ENCODE results near the gene SDHC. TPM values are rescaled to one million over a fixed set of nuclear protein-coding genes. Genes with fewer than 3 reads are reported as not detected.

SDHC gene
- total RNA-seq, 1 experiment from 2014 or later: 204 TPM

DNA sequence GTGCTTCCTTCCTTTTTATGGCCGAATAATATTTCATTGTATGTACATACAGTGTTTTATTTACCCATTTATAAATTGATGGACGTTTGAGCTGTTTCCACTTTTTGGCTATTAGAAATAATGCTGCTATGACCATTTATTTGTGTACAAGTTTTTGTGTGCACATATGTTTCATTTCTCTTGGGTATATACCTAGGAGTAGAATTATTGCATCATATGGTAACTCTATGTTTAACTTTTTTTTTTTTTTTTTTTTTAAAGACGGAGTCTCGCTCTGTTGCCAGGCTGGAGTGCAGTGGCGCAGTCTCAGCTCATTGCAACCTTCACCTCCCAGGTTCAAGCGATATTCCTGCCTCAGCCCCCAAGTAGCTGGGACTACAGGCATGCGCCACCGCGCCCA lies 19.0 kb downstream of the SDHC start:
- H3K4me1 Mint-ChIP-seq (ENCODE audit: insufficient read depth, unreplicated experiment): peaks cover 10% of the 10 kb centered on the region
- no TSS peak for BruUV-seq (replicated peaks)
- H3K36me3 Mint-ChIP-seq (ENCODE audit: insufficient read depth, unreplicated experiment): peaks cover 79% of the 10 kb centered on the region
- no peak for DNase-seq (ENCODE audit: unreplicated experiment)
- ChIA-PET CTCF (interaction anchor here (0.6 to 1.0 kb wide), 5 partner anchors 9 to 1385 kb away, joined by 3 read pairs; no protein-coding TSS in a partner anchor), POLR2A (interaction anchor here (1.3 to 2.1 kb wide), 3 partner anchors 18 to 56 kb away, joined by 3 to 8 read pairs (median 3); no protein-coding TSS in a partner anchor)
- intact Hi-C loops (cut with micrococcal nuclease): no loop called here
- H3K27me3 Mint-ChIP-seq (ENCODE audit: insufficient read depth, unreplicated experiment): no peaks in the 10 kb centered on the region
- H3K4me3 Mint-ChIP-seq (ENCODE audit: unreplicated experiment): no peak overlapping the region
- no peak overlapping the region for H3K27ac Mint-ChIP-seq (ENCODE audit: low read depth, unreplicated experiment)
- TF ChIP-seq, protein P1, sequence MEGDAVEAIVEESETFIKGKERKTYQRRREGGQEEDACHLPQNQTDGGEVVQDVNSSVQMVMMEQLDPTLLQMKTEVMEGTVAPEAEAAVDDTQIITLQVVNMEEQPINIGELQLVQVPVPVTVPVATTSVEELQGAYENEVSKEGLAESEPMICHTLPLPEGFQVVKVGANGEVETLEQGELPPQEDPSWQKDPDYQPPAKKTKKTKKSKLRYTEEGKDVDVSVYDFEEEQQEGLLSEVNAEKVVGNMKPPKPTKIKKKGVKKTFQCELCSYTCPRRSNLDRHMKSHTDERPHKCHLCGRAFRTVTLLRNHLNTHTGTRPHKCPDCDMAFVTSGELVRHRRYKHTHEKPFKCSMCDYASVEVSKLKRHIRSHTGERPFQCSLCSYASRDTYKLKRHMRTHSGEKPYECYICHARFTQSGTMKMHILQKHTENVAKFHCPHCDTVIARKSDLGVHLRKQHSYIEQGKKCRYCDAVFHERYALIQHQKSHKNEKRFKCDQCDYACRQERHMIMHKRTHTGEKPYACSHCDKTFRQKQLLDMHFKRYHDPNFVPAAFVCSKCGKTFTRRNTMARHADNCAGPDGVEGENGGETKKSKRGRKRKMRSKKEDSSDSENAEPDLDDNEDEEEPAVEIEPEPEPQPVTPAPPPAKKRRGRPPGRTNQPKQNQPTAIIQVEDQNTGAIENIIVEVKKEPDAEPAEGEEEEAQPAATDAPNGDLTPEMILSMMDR (IDR thresholded peaks at IDR 0.05; ENCODE audit: unreplicated experiment): no peak
- H3K9me3 Mint-ChIP-seq (ENCODE audit: unreplicated experiment): no peaks in the 10 kb centered on the region

DNA sequence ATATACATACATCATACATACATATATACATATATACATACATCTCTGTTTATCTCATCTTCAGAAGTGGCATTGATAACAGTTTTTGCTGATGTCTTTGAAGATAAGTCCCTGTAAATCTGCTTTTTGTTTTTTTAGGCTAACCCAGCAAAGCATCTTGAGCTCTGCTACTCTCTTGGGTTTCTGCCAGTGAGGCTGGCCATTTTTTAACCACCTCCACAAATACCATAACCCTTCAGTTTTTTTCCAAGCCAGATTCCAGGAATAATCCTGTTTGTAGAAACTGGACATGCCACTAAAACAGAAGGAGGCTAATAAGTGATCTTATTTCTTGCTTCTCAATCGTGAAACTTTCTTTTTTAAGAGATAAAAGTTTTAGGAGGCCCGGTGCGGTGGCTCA lies 21.6 kb downstream of the SDHC start:
- intact Hi-C loops (cut with micrococcal nuclease): no loop called here

DNA sequence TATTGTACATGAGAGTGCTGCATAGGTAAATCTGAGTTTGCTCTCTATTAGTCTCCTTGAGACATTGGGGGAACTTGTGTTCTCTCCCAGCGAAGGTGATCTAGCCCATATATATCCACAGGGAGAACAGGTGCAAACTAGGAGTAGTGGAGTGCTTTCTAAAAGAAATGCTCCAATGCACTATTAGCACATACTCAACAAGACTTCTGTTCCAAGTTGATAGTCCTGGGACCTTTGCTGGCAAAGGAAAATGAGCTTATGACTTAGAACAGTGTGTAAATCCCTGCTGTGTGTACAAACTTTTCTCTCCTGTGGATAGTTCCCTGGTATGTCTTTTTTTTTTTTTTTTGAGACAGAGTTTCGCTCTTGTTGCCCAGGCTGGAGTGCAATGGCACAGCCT lies 28.0 kb downstream of the SDHC start:
- POLR2A ChIA-PET: no interaction called here
- Mint-ChIP-seq H3K36me3 (ENCODE audit: insufficient read depth, unreplicated experiment) (peaks cover 91% of the 10 kb centered on the region), H3K9me3 (ENCODE audit: unreplicated experiment) (no peaks in the 10 kb centered on the region), H3K4me1 (ENCODE audit: insufficient read depth, unreplicated experiment) (no peaks in the 10 kb centered on the region), H3K27ac (ENCODE audit: low read depth, unreplicated experiment) (no peak overlapping the region), H3K4me3 (ENCODE audit: unreplicated experiment) (no peak overlapping the region), H3K27me3 (ENCODE audit: insufficient read depth, unreplicated experiment) (no peaks in the 10 kb centered on the region)
- no peak for DNase-seq (ENCODE audit: unreplicated experiment)
- TF ChIP-seq, protein P1 (IDR thresholded peaks at IDR 0.05; ENCODE audit: unreplicated experiment): no peak
- CTCF ChIA-PET: interaction anchor here (0.6 to 1.4 kb wide), 7 partner anchors 9 to 156 kb away, joined by 3 to 6 read pairs (median 4); no protein-coding TSS in a partner anchor
- intact Hi-C loops (cut with micrococcal nuclease): no loop called here
- no TSS peak for BruUV-seq (replicated peaks)

More for the DNA sequence above, 21.6 kb downstream of the SDHC start:
- Mint-ChIP-seq H3K4me1 (ENCODE audit: insufficient read depth, unreplicated experiment) (no peaks in the 10 kb centered on the region), H3K27ac (ENCODE audit: low read depth, unreplicated experiment) (no peak overlapping the region), H3K27me3 (ENCODE audit: insufficient read depth, unreplicated experiment) (no peaks in the 10 kb centered on the region), H3K9me3 (ENCODE audit: unreplicated experiment) (no peaks in the 10 kb centered on the region), H3K4me3 (ENCODE audit: unreplicated experiment) (no peak overlapping the region), H3K36me3 (ENCODE audit: insufficient read depth, unreplicated experiment) (peaks cover 85% of the 10 kb centered on the region)
- CTCF ChIA-PET: interaction anchor here (0.6 to 1.0 kb wide), 2 partner anchors 21 to 46 kb away, joined by 3 read pairs; partner anchors contain the start of gene SDHC
- DNase-seq (ENCODE audit: unreplicated experiment): no peak
- no TSS peak for BruUV-seq (replicated peaks)
- TF ChIP-seq, protein P1 (IDR thresholded peaks at IDR 0.05; ENCODE audit: unreplicated experiment): no peak
- POLR2A ChIA-PET: interaction anchor here (0.9 kb wide), 1 partner anchor 42 kb away, joined by 3 read pairs; no protein-coding TSS in a partner anchor

DNA sequence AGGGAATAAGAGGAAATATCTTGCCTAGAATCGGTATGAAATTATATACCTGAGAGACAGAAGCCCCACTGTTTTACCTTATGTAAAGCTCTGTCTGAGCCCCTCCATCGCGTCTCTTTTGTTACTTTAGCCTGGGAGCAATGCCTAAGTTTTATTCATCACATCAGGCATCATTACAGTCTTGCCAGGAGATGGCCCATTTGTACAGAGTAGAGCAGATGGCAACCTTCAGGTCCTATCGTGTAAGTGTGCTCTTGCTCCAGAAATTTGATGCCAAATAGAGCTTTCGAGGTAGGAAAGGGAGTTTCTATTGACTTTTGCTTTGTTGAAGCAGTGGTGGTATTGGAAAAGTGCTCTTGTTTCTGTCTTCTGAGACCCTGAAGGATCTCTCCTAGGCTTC lies 28.6 kb downstream of the SDHC start:
- Mint-ChIP-seq H3K27ac (ENCODE audit: low read depth, unreplicated experiment) (no peak overlapping the region), H3K36me3 (ENCODE audit: insufficient read depth, unreplicated experiment) (peaks cover 88% of the 10 kb centered on the region), H3K9me3 (ENCODE audit: unreplicated experiment) (no peaks in the 10 kb centered on the region), H3K4me3 (ENCODE audit: unreplicated experiment) (no peak overlapping the region), H3K4me1 (ENCODE audit: insufficient read depth, unreplicated experiment) (no peaks in the 10 kb centered on the region), H3K27me3 (ENCODE audit: insufficient read depth, unreplicated experiment) (no peaks in the 10 kb centered on the region)
- no peak for DNase-seq (ENCODE audit: unreplicated experiment)
- POLR2A ChIA-PET: interaction anchor here (0.5 kb wide), 1 partner anchor 29 kb away, joined by 3 read pairs; the partner anchor contains the start of gene SDHC
- BruUV-seq (replicated peaks): no TSS peak
- intact Hi-C loops (cut with micrococcal nuclease): no loop called here
- TF ChIP-seq, protein P1 (IDR thresholded peaks at IDR 0.05; ENCODE audit: unreplicated experiment): no peak
- CTCF ChIA-PET: interaction anchor here (0.7 to 1.3 kb wide), 5 partner anchors 10 to 51 kb away, joined by 3 to 6 read pairs (median 3); no protein-coding TSS in a partner anchor

Measured in MCF 10A (cell line).